ENCODE results near the gene TMA7. TPM values are rescaled to one million over a fixed set of nuclear protein-coding genes. Genes with fewer than 3 reads are reported as not detected.
A peak's percentile ranks its signal among the peaks of the same experiment; 100 is the strongest.

The TMA7 gene
- total and polyA plus RNA-seq, 2 of the 13 experiments (the other 11 are each of a cell fraction or from before 2014, with no cell fraction given), result 100 to 486 TPM

DNA sequence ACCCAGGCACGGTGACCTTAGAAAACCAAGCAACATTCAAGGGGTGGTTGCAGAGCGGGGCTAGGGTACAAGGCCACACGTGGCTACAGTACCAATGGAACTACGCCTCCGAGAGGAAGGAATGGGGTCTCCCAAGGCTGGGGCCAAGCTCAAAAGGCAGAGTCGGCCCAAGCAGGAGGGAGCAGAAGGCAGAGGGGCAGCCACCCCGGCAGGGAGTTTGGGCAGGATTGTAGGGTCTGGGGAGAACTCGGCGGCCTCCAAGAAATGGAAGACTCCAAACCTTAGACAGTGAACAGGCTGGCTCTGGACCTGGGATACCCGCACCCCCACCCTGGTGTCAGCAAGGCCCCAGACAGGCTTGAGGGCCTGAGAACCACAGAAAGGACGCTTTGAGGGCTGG is 35.1 kb downstream of the TMA7 start:
- H3K36me3 ChIP-seq (replicated peaks in 1 of 2; ENCODE audit: control insufficient read depth in 1 of 2, insufficient read depth in 2 of 2, low read length in 2 of 2), result no peaks in the 10 kb centered on the region
- WGBS (ENCODE audit: low lambda C conversion rate), result 86% methylated on average over 9 of the region's 11 CpGs
- H3K9me3 ChIP-seq (ENCODE audit: low read length), result no peaks in the 10 kb centered on the region
- H3K27me3 ChIP-seq (ENCODE audit: control insufficient read depth in 1 of 2, insufficient read depth in 2 of 2, low read length in 2 of 2), result no peaks in the 10 kb centered on the region; a peak in 1 of 5 replicates
- no peak overlapping the region for H3K4me2 ChIP-seq (ENCODE audit: low read depth, low read length)
- H4K20me1 ChIP-seq (ENCODE audit: insufficient read depth, low read length), result no peaks in the 10 kb centered on the region
- ChIA-PET POLR2A (interaction anchor here (3.0 to 3.2 kb wide), 2 partner anchors 10 to 24 kb away, joined by 17 to 29 read pairs; a partner anchor contains a TSS), CTCF (ENCODE audit: low intra/inter-chr PET ratio, low total read pairs) (no interaction called here)
- intact Hi-C loops (cut with micrococcal nuclease; ENCODE audit: unreplicated experiment) (no loop called here), in situ Hi-C loops (cut with HindIII; ENCODE audit: extremely low pct_ligation_motif_present, low pct_unique_long_range_greater_than_20kb) (no loop called here)
- H3K79me2 ChIP-seq (ENCODE audit: insufficient read depth, low read length), result peaks cover 4% of the 10 kb centered on the region
- H3K4me3 ChIP-seq (replicated peaks in 1 of 3; ENCODE audit: insufficient read depth in 1 of 3, low read depth in 2 of 3, low read length in 3 of 3), result no peak overlapping the region
- DNase-seq (ENCODE audit: low spot score) (no peak), ATAC-seq (no peak), FAIRE-seq (no peak)
- no peak overlapping the region for H3K27ac ChIP-seq (ENCODE audit: extremely low read length, insufficient read depth, low read length)
- no peak overlapping the region for H3K9ac ChIP-seq (ENCODE audit: insufficient read depth, low read depth, low read length)
- no peak overlapping the region for H2AFZ ChIP-seq (ENCODE audit: low read length)
- peaks cover 53% of the 10 kb centered on the region for H3K4me1 ChIP-seq (ENCODE audit: insufficient read depth, low read length)
- no TSS peak for BruUV-seq (replicated peaks)
- no peak for TF ChIP-seq ZSCAN22 (CRISPR knock-in tag; IDR thresholded peaks at IDR 0.05)
- TF ChIP-seq, protein P1, sequence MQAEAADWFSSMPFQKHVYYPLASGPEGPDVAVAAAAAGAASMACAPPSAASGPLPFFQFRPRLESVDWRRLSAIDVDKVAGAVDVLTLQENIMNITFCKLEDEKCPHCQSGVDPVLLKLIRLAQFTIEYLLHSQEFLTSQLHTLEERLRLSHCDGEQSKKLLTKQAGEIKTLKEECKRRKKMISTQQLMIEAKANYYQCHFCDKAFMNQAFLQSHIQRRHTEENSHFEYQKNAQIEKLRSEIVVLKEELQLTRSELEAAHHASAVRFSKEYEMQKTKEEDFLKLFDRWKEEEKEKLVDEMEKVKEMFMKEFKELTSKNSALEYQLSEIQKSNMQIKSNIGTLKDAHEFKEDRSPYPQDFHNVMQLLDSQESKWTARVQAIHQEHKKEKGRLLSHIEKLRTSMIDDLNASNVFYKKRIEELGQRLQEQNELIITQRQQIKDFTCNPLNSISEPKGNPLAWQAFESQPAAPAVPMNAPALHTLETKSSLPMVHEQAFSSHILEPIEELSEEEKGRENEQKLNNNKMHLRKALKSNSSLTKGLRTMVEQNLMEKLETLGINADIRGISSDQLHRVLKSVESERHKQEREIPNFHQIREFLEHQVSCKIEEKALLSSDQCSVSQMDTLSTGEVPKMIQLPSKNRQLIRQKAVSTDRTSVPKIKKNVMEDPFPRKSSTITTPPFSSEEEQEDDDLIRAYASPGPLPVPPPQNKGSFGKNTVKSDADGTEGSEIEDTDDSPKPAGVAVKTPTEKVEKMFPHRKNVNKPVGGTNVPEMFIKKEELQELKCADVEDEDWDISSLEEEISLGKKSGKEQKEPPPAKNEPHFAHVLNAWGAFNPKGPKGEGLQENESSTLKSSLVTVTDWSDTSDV (CRISPR knock-in tag; IDR thresholded peaks at IDR 0.05), result 0 out of 2 replicates have a peak, but pooled peaks have one; percentile 46
- no peak for TF ChIP-seq NFIC (IDR thresholded peaks at IDR 0.05; ENCODE audit: low read length)
- TF ChIP-seq, protein P2, sequence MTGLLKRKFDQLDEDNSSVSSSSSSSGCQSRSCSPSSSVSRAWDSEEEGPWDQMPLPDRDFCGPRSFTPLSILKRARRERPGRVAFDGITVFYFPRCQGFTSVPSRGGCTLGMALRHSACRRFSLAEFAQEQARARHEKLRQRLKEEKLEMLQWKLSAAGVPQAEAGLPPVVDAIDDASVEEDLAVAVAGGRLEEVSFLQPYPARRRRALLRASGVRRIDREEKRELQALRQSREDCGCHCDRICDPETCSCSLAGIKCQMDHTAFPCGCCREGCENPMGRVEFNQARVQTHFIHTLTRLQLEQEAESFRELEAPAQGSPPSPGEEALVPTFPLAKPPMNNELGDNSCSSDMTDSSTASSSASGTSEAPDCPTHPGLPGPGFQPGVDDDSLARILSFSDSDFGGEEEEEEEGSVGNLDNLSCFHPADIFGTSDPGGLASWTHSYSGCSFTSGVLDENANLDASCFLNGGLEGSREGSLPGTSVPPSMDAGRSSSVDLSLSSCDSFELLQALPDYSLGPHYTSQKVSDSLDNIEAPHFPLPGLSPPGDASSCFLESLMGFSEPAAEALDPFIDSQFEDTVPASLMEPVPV (CRISPR knock-in tag; IDR thresholded peaks at IDR 0.05), result no peak
- TF ChIP-seq AGO1 (IDR thresholded peaks at IDR 0.05; ENCODE audit: low read depth, low read length, poor library complexity, severe bottlenecking), result no peak
